C4-2B (cell line): ENCODE measurements around the gene TGFB3.

Experiments
- ZFX ChIP-seq: fragments of 450-650 bp; IDR thresholded peaks from 2 replicates; pipeline ENCODE4 v1.6.1; 2017
- TF ChIP-seq, protein P1 (sequence below): fragments of 450-650 bp; conservative IDR thresholded peaks from 2 replicates; pipeline ENCODE4 v1.5.1; 2017; ENCODE audit warnings: mild to moderate bottlenecking

DNA sequence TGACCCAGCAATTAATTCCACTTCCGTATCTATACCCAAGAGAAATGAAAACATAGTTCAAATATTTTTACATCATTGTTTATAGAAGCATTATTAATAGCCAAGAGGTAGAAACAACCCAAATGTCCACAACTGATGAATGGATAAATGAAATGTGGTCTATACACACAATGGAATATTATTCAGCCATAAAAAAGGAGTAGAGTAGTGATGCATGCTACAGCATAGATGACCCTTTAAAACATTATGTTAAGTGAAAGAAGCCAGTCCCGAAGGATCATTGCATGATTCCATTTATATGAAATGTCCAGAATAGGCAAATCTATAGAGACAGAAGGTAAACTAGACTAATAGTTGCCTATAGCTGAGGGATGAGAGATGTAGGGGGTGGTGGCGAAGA, 29.3 kb downstream of the TGFB3 start:
- TF ChIP-seq, protein P1, sequence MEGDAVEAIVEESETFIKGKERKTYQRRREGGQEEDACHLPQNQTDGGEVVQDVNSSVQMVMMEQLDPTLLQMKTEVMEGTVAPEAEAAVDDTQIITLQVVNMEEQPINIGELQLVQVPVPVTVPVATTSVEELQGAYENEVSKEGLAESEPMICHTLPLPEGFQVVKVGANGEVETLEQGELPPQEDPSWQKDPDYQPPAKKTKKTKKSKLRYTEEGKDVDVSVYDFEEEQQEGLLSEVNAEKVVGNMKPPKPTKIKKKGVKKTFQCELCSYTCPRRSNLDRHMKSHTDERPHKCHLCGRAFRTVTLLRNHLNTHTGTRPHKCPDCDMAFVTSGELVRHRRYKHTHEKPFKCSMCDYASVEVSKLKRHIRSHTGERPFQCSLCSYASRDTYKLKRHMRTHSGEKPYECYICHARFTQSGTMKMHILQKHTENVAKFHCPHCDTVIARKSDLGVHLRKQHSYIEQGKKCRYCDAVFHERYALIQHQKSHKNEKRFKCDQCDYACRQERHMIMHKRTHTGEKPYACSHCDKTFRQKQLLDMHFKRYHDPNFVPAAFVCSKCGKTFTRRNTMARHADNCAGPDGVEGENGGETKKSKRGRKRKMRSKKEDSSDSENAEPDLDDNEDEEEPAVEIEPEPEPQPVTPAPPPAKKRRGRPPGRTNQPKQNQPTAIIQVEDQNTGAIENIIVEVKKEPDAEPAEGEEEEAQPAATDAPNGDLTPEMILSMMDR = no peak
- no peak for TF ChIP-seq ZFX
